HL-60 (cell line): ENCODE measurements around the gene TBC1D17.
A peak's percentile ranks its signal among the peaks of the same experiment; 100 is the strongest.

Experiments
- DNase-seq, 2 experiments: peaks; one replicate each; pipeline ENCODE4 v3.0.0-alpha.2; 2010 to 2020; ENCODE audit warnings: low read depth in 1 of 2, low spot score in 1 of 2
- H3K27ac ChIP-seq: fragments of 250-450 bp; sonication (Bioruptor Pico); replicated peaks from 2 replicates; pipeline ENCODE4 v1.5.1; 2020; ENCODE audit warnings: mild to moderate bottlenecking, moderate library complexity
- H3K27me3 ChIP-seq: fragments of 250-450 bp; sonication (Bioruptor Pico); 2 replicates; pipeline ENCODE4 v1.5.1; 2021; ENCODE audit warnings: mild to moderate bottlenecking, moderate library complexity; ENCODE audit not compliant: insufficient read depth, poor library complexity, severe bottlenecking
- H3K4me3 ChIP-seq: replicated peaks from 2 replicates; pipeline ENCODE4 v1.5.1; 2011; ENCODE audit warnings: mild to moderate bottlenecking, control low read depth, low read length; ENCODE audit not compliant: insufficient read depth
- CTCF ChIP-seq: IDR thresholded peaks from one replicate; pipeline ENCODE4 v1.5.1; 2011; ENCODE audit warnings: low read length, control low read depth, inconsistent platforms; ENCODE audit not compliant: insufficient read depth
- GABPA ChIP-seq: IDR thresholded peaks from 2 replicates; pipeline ENCODE4 v1.6.1; 2012; ENCODE audit warnings: low read depth
- POLR2AphosphoS5 ChIP-seq: IDR thresholded peaks from 2 replicates; pipeline ENCODE4 v1.6.1; 2012; ENCODE audit warnings: low read depth
- REST ChIP-seq: IDR thresholded peaks from 2 replicates; pipeline ENCODE4 v1.6.1; 2012; ENCODE audit warnings: low read depth; ENCODE audit not compliant: insufficient replicate concordance
- SPI1 ChIP-seq: IDR thresholded peaks from 2 replicates; pipeline ENCODE4 v1.6.1; 2012; ENCODE audit warnings: low read depth, mild to moderate bottlenecking, borderline replicate concordance

TBC1D17 gene

GRCh38 chr19:49913720-49914119 lies 36.2 kb downstream of the TBC1D17 start:
- Histone ChIP-seq H3K4me3 (no peak overlapping the region), H3K27me3 (no peaks in the 10 kb centered on the region), H3K27ac (no peak overlapping the region)
- TF ChIP-seq CTCF (no peak), SPI1 (no peak), REST (no peak), GABPA (no peak), POLR2AphosphoS5 (no peak)
- DNase-seq = no peak

- H3K27ac ChIP-seq = no peak overlapping the region
- no peaks in the 10 kb centered on the region for H3K27me3 ChIP-seq
- no peak overlapping the region for H3K4me3 ChIP-seq
- no peak for DNase-seq
- TF ChIP-seq POLR2AphosphoS5 = no peak
- TF ChIP-seq REST = no peak
- TF ChIP-seq SPI1 = no peak
- no peak for TF ChIP-seq GABPA
These were observed 37.8 kb downstream of the TBC1D17 start for GRCh38 chr19:49915271-49915670.

- Histone ChIP-seq H3K27ac (peak overlapping the region; percentile 67), H3K27me3 (no peaks in the 10 kb centered on the region), H3K4me3 (no peak overlapping the region)
- no peak for TF ChIP-seq POLR2AphosphoS5
- TF ChIP-seq CTCF = peak; percentile 45
- TF ChIP-seq REST = no peak
- peak; percentile 97 for TF ChIP-seq SPI1
- TF ChIP-seq GABPA = no peak
- DNase-seq = peak in 1 of 2 experiments; percentile 71
These were observed 39.6 kb downstream of the TBC1D17 start for GRCh38 chr19:49916839-49917733.
